NCI-H82 (cell line): Measurements from ENCODE around the gene ZNF511.

Experiments
- DNase-seq: peaks from one replicate; lab custom pipeline; 2025; lab: John Stamatoyannopoulos, UW

The ZNF511 gene

DNA sequence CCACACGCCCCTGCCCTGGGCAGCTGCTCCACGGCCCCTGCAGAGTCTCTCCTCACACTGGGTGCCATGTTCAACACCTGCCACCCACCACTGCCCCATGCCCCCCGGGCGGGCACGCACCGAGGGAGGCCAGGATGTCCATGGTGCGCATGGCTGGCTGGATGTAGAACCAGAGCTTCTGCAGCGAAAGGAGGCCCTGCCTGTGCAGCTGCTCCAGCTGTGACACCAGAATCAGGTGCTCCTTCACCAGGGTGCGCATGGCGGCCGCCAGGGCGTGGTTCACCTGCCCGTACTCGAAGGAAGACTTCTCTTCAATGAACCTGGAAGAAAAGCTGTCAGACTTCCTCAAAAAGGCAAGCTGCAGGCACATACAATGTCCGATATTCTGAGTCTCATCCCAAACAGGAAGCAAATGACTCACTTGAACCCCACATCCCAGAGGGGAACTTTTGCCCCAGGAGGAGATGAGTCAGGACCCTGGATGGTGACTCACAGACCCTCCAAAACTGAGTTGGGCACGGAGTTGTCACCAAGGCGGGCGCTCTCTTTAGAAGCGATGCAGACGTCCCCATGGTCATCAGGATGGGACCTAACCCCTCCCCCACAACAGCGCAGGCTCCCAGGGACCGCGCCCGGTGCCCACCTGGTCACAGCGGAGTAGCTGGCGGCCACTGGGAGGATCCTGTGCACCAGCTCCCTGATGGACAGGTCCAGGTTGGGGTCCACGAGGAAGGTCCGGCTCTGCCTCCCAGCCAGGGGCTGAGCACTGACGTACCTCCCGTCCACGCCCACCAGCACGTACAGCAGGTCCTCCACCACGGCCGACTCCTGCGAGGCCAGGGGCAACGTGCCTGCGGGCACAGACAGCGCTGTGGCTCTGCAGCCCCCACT lies 15.6 kb upstream of the ZNF511 start:
- DNase-seq: no peak

DNA sequence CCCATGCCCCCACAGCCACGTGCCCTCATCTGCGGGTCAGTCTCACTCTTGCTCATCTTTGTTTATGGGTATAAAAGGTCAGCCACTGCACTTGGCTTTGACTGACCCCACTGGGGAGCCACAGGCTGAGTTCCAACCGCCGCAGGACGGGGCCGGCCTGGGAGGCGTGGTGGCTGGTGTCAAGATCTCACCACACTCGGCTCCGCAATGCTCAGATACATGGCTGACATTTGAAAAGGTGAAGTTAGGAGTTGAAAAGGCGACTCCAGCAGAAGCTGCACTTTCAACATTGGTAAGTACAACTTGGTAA lies 14.9 kb upstream of the ZNF511 start:
- no peak for DNase-seq

DNA sequence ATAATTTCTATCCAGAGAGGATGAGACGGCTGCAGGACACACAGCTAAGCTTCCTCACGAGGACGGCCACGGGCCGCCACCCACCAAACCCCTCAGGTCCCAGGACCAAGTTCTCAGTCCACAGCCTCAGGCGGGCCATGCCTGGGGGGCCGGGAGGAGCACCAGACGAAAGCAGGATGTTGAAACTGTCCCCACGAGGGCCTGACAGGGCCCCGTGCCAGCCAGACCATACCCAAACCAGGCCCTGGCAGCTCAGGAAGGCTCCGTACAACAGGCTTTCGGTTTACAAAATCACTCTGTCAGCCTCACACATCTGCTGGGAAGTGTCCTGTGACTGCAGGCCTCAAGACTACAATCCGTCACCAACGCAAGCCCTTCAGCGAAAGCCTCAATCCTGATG lies 14.5 kb upstream of the ZNF511 start:
- DNase-seq: no peak

DNA sequence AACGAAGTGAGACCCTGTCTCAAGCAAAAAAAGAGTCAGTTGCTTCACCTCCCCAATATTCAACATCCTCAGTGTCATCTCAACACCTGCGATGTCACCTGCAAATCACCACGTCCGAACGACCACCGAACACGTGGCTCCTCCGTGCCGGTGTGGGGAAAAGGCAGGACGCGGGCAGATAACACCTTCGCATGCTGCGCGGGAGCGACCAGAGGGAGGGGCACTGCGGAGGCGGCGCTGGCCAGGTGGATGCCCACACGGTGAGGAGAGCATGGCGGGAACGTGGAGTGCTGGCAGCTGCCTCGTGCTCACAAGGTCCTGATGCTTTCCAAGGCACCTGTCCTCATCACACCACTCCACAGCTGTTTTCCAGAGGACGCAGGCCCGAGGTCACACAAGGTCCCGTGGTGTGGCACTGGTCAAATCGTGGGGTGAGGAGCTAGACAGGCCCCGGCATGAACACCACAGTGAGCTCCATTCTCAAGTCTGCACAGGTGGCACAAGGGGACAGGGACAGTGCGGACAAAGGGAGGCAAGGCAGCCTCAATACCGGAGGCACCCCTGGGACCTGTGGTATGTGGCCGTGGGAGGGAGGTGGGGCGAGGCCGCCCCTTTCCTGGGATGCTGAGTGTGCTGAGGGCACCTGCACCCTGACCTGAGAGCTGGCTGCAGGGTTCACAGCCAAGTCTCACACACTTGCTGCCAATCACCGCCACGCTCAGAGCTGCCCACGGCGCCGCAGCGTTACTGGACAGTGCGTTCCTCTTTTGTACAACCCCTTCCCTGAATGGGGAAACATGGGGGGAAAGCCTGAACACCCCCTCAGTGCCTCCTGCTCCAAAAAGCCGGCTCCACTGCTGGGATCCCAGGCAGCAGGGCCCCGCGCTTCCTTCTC lies 13.0 kb upstream of the ZNF511 start:
- DNase-seq: no peak

DNA sequence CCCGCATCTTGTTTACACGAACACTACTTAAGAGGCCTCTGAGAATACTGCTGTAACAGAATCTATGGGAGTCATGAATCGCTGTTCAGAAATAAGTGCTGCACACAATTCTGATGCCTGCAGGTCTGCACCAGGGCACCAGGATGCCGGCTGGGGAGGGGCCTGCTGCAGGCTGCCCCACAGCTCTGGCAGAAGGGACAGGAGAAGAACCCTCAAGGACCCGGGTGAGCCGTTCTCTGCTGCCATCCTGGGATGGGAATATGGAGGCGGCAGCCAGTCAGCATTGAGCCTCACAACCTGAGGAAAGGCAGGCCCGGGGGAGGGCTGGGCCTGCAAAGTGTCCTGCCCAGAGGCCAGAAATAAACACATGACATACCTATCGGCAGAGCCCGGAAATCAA lies 11.2 kb upstream of the ZNF511 start:
- DNase-seq: no peak

DNA sequence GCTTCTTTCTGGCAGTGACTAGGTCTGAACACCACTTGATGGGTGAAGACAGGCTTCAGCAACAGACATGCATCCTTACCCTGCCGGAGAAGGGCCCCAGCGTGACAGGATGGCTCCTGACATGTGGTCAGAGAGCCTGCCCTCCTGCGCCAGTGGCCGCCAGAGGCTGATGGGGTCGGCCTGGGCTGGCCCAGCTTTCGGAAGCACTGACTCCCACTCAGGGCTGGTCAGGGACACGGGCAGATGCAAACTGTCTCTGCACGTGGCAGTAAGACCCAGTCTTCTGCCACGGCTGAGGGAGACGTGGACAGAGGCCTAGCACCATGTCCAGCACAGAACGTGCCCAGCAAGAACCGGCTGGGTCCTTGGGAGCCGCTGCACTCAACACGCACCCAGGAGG lies 10.2 kb upstream of the ZNF511 start:
- no peak for DNase-seq

GRCh38 chr10:133299224-133299623 lies 9.5 kb upstream of the ZNF511 start:
- no peak for DNase-seq

GRCh38 chr10:133299738-133300137 lies 9.0 kb upstream of the ZNF511 start:
- no peak for DNase-seq

DNA sequence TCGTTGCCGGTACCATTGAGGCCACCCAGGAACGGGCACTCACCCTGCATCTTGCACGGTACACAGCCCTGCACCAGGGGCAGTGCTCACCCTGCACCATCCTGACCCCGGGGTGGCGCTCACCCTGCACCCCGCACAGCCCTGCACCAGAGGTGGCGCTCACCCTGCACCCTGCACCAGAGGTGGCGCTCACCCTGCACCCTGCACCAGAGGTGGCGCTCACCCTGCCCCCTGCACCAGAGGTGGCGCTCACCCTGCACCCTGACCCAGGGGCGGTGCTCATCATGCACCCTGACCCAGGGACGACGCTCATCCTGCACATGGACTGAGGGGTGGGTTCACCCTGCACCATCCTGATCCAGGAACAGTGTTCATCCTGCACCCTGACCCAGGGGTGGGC lies 6.5 kb upstream of the ZNF511 start:
- no peak for DNase-seq

- no peak for DNase-seq
Measured at GRCh38 chr10:133303206-133303605, 5.5 kb upstream of the ZNF511 start.

DNA sequence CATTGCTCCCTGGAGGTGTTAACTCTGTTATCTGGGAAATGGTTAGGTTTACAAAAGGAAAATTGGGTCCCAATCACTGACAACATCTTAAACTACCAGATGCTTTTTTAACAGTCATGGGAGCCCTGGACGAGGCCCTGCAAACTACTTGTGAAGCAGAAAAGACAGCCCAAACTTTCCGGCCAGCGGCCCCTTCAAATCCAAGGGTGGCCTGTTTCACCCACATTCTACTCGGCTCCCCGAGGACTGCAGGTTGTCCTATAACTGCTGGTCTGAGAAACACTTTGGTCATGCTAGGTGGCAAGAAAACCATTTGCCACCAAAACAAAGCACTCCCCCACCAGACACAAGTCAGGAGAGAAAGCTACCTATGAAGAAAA lies 2.6 kb upstream of the ZNF511 start:
- DNase-seq: no peak

DNA sequence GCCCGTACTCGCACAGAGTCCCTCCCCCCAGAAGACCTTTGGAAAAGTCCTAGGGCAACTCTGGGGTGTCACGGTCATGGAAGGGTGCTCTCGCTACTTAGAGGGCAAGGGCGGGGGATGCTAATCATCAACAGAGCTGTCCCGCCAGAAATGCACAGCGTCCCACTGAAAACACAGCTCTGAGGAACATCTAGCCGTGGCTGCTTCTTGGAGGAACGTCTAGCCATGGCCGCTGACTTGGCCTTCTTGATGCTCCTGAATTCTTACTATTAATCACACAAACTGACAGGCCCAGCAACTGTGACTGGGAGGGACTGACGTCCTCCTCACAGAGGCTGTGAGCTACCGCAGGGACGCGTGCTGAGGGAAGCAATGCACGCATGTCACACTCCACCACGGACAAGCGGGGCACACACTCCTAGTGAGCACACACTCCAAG lies 1.8 kb upstream of the ZNF511 start:
- DNase-seq: no peak

DNA sequence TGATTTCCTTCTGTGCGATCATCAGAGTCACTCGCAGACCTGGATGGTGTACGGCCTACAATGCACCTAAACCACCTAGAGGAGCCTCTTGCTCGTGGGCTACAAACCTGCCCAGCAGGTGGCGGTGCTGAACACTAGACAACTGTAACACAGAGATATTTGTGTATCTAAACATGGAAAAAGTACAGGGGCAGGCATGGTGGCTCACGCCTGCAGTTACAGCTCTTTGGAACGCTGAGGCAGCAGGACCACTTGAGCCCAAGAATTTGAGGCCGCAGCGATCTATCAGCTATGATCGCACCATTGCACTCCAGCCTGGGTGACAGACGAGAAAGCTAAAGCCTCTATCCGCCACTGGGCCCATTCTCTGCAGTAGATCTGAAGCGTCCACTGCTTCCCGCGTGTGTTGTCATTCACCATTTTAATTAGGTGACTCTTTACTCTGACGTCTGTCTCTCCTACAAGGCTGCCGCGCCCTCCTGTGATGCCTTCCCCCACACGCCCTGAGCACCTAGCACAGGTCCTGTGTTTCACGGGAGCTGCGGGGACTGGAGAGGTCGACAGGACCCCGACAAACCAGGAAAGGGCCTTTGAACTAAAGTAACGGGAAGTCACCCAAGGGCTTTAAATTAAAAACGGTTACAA lies 816 bp upstream of the ZNF511 start:
- DNase-seq: peak; percentile 75

- peak; percentile 82 for DNase-seq
Measured at GRCh38 chr10:133309100-133309719, 496 bp downstream of the ZNF511 start.

DNA sequence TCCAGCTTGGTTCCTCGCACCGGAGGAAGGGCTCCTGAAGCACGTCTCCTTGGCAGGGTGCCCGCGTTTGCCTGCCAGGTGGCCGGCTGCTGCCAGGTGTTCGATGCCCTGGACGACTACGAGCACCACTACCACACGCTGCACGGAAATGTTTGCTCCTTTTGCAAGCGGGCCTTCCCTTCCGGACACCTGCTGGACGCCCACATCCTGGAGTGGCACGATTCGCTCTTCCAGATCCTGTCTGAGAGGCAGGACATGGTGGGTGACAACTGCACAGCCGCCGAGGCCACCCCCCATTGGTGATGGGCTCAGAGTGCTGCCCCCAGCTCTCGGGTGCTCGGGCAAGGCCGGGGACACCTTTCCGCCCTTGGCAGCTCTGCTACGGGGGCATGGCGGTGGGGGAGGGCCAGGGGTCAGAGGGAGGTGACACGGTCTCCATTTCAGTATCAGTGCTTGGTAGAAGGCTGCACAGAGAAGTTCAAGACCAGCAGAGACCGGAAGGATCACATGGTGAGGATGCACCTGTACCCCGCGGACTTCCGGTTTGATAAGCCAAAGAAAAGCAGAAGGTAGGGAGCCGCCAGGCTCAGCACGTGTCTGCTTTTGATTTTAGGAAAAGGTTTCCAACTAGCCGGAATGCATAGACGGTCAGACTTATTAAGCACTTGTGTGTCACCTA lies 1.1 kb downstream of the ZNF511 start:
- DNase-seq: no peak

- no peak for DNase-seq
Measured at GRCh38 chr10:133310399-133310755, 1.7 kb downstream of the ZNF511 start.

DNA sequence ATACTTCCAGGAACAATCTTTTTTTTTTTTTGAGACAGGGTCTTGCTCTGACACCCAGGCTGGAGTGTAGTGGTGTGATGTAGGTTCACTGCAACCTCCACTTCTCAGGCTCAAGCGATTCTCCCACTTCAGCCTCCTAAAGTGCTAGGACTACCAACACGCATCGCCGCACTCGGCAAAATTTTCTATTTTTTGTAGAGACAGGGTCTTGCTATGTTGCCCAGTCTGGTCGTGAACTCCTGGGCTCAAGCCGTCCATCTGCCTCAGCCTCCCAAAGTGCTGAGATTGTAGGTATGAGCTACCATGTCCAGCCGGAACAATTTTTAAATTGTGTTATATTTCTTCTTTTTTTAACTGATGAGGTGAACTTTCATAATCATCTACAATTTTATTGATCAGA lies 2.1 kb downstream of the ZNF511 start:
- DNase-seq: no peak

DNA sequence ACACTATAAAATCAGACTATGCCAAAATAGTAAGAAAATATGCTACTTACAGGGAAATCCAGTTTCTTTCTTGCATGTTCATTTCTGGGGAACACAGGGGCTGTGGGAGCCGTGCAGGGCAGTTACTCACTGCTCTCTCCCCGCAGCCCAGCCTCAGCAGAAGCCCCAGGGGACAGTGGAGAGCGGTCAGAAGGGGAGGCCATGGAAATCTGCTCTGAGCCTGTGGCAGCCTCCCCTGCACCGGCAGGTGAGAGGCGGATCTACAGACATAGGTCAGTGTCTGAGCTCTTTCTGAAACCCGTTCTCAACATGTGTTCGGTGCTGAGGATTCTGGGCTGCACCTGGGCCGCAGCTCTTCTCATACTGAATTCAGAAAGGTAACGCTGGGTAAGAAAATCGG lies 2.9 kb downstream of the ZNF511 start:
- DNase-seq: no peak

DNA sequence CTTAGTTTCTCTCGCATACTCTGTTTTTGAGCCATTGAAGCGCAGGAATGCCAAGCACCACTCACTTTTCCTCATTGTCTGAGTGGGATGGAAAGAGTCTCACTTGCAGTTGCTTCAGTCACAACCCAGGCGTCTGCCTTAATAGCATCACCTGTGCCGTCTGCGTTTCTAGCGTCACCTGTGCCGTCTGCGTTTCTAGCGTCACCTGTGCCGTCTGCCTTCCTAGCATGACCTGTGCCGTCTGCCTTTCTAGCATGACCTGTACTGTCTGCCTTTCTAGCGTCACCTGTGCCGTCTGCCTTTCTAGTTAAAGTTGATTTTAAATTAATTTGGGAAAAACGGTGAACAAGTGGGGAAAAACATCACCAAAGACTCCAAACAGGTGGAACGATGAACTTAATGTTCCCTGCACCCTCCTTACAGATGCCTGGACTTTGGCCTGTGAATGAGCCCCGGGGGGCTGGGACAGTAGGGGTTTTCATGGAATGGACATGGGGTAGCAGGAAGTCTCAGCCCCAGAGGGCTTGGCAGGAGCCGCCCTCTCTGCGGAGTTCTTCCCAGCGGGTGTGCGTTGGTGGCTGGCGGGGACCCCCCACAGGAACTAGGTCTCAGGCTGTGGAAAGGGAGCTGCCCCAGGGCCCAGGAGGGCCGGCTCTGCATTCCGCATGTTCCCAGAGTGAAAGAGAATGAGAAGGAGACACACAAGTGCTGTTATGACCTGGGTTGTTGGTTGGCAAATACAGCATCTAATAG lies 3.5 kb downstream of the ZNF511 start:
- no peak for DNase-seq

GRCh38 chr10:133312769-133313145 lies 4.0 kb downstream of the ZNF511 start:
- DNase-seq: no peak

- DNase-seq: no peak
Measured at GRCh38 chr10:133313192-133313591, 4.5 kb downstream of the ZNF511 start.
